ENCODE results near the gene MED19. TPM values are rescaled to one million over a fixed set of nuclear protein-coding genes. Genes with fewer than 3 reads are reported as not detected.
A peak's percentile ranks its signal among the peaks of the same experiment; 100 is the strongest.

The MED19 gene
- total RNA-seq, 1 donor from 2014 or later, result 18.5 TPM

GRCh38 chr11:57746920-57747319, 34.9 kb upstream of the MED19 start:
- Mint-ChIP-seq H3K27me3 (ENCODE audit: unreplicated experiment) (no peaks in the 10 kb centered on the region), H3K4me1 (ENCODE audit: unreplicated experiment) (peaks cover 10% of the 10 kb centered on the region), H3K27ac (ENCODE audit: unreplicated experiment) (peak overlapping the region; percentile 5), H3K9me3 (ENCODE audit: unreplicated experiment) (no peaks in the 10 kb centered on the region), H3K4me3 (ENCODE audit: unreplicated experiment) (no peak overlapping the region), H3K36me3 (ENCODE audit: unreplicated experiment) (peaks cover 29% of the 10 kb centered on the region)
- TF ChIP-seq, protein P1, sequence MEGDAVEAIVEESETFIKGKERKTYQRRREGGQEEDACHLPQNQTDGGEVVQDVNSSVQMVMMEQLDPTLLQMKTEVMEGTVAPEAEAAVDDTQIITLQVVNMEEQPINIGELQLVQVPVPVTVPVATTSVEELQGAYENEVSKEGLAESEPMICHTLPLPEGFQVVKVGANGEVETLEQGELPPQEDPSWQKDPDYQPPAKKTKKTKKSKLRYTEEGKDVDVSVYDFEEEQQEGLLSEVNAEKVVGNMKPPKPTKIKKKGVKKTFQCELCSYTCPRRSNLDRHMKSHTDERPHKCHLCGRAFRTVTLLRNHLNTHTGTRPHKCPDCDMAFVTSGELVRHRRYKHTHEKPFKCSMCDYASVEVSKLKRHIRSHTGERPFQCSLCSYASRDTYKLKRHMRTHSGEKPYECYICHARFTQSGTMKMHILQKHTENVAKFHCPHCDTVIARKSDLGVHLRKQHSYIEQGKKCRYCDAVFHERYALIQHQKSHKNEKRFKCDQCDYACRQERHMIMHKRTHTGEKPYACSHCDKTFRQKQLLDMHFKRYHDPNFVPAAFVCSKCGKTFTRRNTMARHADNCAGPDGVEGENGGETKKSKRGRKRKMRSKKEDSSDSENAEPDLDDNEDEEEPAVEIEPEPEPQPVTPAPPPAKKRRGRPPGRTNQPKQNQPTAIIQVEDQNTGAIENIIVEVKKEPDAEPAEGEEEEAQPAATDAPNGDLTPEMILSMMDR (IDR thresholded peaks at IDR 0.05), result no peak
- DNase-seq (ENCODE audit: extremely low spot score, unreplicated experiment), result no peak

DNA sequence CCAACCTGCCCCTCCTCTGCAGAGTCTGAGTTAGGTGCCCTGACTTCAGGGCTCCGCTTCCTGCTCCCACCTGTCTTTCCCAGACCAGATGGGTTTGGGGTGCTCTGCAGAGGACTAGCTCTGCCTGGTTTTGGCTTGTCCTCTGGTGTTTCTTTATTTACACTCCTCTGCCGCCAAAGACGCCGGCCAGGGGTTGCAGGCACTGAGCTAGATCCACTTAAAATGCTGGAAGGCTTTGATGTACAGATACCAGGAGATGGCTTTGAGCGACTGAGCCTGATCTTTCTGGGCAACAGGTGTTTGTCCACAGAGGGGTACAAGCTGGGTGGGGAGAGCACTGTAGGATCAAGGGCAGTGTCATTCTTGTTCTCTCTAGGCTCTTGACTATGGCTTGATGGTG, 33.2 kb upstream of the MED19 start:
- H3K9me3 Mint-ChIP-seq (ENCODE audit: unreplicated experiment), result no peaks in the 10 kb centered on the region
- peaks cover 18% of the 10 kb centered on the region for H3K4me1 Mint-ChIP-seq (ENCODE audit: unreplicated experiment)
- TF ChIP-seq, protein P1 (IDR thresholded peaks at IDR 0.05), result no peak
- H3K36me3 Mint-ChIP-seq (ENCODE audit: unreplicated experiment), result peaks cover 29% of the 10 kb centered on the region
- H3K27ac Mint-ChIP-seq (ENCODE audit: unreplicated experiment), result no peak overlapping the region
- H3K27me3 Mint-ChIP-seq (ENCODE audit: unreplicated experiment), result no peaks in the 10 kb centered on the region
- DNase-seq (ENCODE audit: extremely low spot score, unreplicated experiment), result no peak
- no peak overlapping the region for H3K4me3 Mint-ChIP-seq (ENCODE audit: unreplicated experiment)

DNA sequence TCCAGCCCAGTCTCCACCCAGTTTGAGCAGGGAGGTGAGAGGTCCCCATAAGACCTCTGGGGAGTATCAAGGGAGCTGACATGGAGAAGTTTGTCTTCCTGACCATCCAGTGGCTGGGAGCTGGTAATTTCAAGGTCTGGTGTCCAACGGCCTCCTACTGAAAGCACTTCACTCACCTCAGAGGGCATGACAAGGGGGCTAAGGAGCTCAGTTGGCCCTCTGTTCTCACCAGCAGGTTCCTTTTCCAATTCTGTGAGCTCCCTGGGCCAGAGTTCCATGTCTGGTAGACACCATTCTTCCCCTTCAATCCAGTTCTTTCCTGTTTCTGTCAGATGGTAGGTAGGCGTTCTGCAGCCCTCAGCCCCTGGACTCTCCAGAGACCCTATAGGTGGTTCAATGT, 32.3 kb upstream of the MED19 start:
- Mint-ChIP-seq H3K4me1 (ENCODE audit: unreplicated experiment) (peaks cover 20% of the 10 kb centered on the region), H3K27me3 (ENCODE audit: unreplicated experiment) (no peaks in the 10 kb centered on the region), H3K27ac (ENCODE audit: unreplicated experiment) (no peak overlapping the region), H3K4me3 (ENCODE audit: unreplicated experiment) (no peak overlapping the region), H3K9me3 (ENCODE audit: unreplicated experiment) (no peaks in the 10 kb centered on the region), H3K36me3 (ENCODE audit: unreplicated experiment) (peaks cover 31% of the 10 kb centered on the region)
- TF ChIP-seq, protein P1 (IDR thresholded peaks at IDR 0.05), result no peak
- DNase-seq (ENCODE audit: extremely low spot score, unreplicated experiment), result no peak

- Mint-ChIP-seq H3K36me3 (ENCODE audit: unreplicated experiment) (peaks cover 31% of the 10 kb centered on the region), H3K9me3 (ENCODE audit: unreplicated experiment) (no peaks in the 10 kb centered on the region), H3K27me3 (ENCODE audit: unreplicated experiment) (no peaks in the 10 kb centered on the region), H3K4me1 (ENCODE audit: unreplicated experiment) (peaks cover 20% of the 10 kb centered on the region), H3K4me3 (ENCODE audit: unreplicated experiment) (peak overlapping the region; percentile 93), H3K27ac (ENCODE audit: unreplicated experiment) (peak overlapping the region; percentile 95)
- DNase-seq (ENCODE audit: extremely low spot score, unreplicated experiment), result no peak
- TF ChIP-seq, protein P1 (IDR thresholded peaks at IDR 0.05), result no peak
Measured at GRCh38 chr11:57742087-57742452, 30.1 kb upstream of the MED19 start.

GRCh38 chr11:57741132-57742086, 29.4 kb upstream of the MED19 start, which contains the start of gene SELENOH:
TSS of gene SELENOH (plus strand) at chr11:57741491. CDS start at chr11:57741596, 105 bp downstream.
- H3K9me3 Mint-ChIP-seq (ENCODE audit: unreplicated experiment), result no peaks in the 10 kb centered on the region
- DNase-seq (ENCODE audit: extremely low spot score, unreplicated experiment), result peak; percentile 98
- peaks cover 28% of the 10 kb centered on the region for H3K36me3 Mint-ChIP-seq (ENCODE audit: unreplicated experiment)
- H3K27ac Mint-ChIP-seq (ENCODE audit: unreplicated experiment), result peak within 1 kb of the TSS; percentile 95
- H3K4me3 Mint-ChIP-seq (ENCODE audit: unreplicated experiment), result peak within 1 kb of the TSS; percentile 93
- no peaks in the 10 kb centered on the region for H3K27me3 Mint-ChIP-seq (ENCODE audit: unreplicated experiment)
- H3K4me1 Mint-ChIP-seq (ENCODE audit: unreplicated experiment), result peaks cover 20% of the 10 kb centered on the region
- TF ChIP-seq, protein P1 (IDR thresholded peaks at IDR 0.05), result no peak
